Lower lobe of right lung (tissue), 2 donors: ENCODE measurements around the gene P3R3URF. TPM values are rescaled to one million over a fixed set of nuclear protein-coding genes. Genes with fewer than 3 reads are reported as not detected.

Source experiments
- ATAC-seq, 2 donors: fragments of 200-7000 bp; cut with Tn5 transposase; one replicate each; pipeline ENCODE4 v1.9.1; 2020 to 2022; ENCODE audit warnings: mild to moderate bottlenecking in 2 of 2, moderate library complexity in 2 of 2
- DNase-seq: peaks from one replicate; pipeline ENCODE4 v3.0.0-alpha.2; 2020
- H3K27ac ChIP-seq: fragments of 200-600 bp; one replicate; pipeline ENCODE4 v1.8.0; 2022
- H3K27me3 ChIP-seq: fragments of 200-600 bp; one replicate; pipeline ENCODE4 v1.8.0; 2022; ENCODE audit warnings: low read depth
- H3K36me3 ChIP-seq: fragments of 200-600 bp; one replicate; pipeline ENCODE4 v1.8.0; 2022; ENCODE audit warnings: mild to moderate bottlenecking
- H3K4me1 ChIP-seq: fragments of 200-600 bp; one replicate; pipeline ENCODE4 v1.8.0; 2022
- H3K4me3 ChIP-seq: fragments of 200-600 bp; one replicate; pipeline ENCODE4 v1.8.0; 2022; ENCODE audit warnings: mild to moderate bottlenecking
- H3K9me3 ChIP-seq: fragments of 200-600 bp; one replicate; pipeline ENCODE4 v1.8.0; 2022
- CTCF ChIP-seq: fragments of 200-600 bp; IDR thresholded peaks from one replicate; pipeline ENCODE4 v1.8.0; 2022; ENCODE audit warnings: antibody characterized with exemption, mild to moderate bottlenecking
- intact Hi-C: fragments of 100-400 bp; cut with DNase I; formaldehyde crosslinking; loops from one replicate; pipeline ENCODE4 v1.11.0; 2022
- total RNA-seq: library from RNA; stranded (reverse); fragmentation: NEBNext Ultra II Directional; extraction: Animal tissue kit (Norgen Biotek cat#: 25700); gene quantifications from one replicate; pipeline ENCODE4 v1.2.1, GENCODE V29; 2021
- donor health status: DM: no; HTN: yes; CAD: no; lungs with severe emphysema.

P3R3URF gene
- total RNA-seq, 1 donor from 2014 or later = not detected

DNA sequence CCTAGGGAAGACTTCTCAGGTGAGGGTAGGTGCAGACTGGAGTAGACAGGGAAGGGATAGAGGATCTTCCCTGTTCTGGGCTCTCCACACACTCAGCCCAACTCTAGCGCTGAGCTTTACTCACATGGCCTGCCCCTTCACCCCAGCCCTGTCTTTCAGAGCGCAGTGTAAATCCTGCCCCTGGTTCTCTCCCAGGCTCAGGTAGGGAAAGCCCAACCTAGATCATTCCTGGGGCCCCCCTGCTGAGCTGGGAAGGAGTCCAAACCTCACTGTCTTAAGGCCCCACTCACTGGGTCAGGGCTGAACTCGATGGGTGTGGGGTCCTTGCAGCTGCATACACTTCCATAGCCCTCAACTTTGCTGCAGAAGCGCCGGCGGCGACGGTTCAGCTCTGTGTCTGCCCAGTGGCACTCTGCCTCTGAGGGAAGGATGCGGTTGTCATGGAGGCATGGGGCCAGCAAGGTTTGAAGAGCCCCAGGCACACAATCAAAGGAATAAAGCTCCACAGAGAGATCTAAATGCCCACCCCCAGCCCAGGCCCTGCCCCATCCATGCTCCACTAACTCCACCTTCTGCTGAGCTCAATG lies 17.8 kb upstream of the P3R3URF start:
- no peak overlapping the region for H3K4me3 ChIP-seq
- intact Hi-C loops = no loop called here
- no peak for DNase-seq
- H3K27ac ChIP-seq = no peak overlapping the region
- H3K36me3 ChIP-seq = peaks cover 73% of the 10 kb centered on the region
- TF ChIP-seq CTCF = no peak
- H3K27me3 ChIP-seq = no peaks in the 10 kb centered on the region
- H3K4me1 ChIP-seq = peaks cover 19% of the 10 kb centered on the region
- no peaks in the 10 kb centered on the region for H3K9me3 ChIP-seq
- ATAC-seq = no peak

- no peaks in the 10 kb centered on the region for H3K27me3 ChIP-seq
- no peak for TF ChIP-seq CTCF
- no peak overlapping the region for H3K27ac ChIP-seq
- peaks cover 16% of the 10 kb centered on the region for H3K4me1 ChIP-seq
- H3K36me3 ChIP-seq = peaks cover 78% of the 10 kb centered on the region
- no peaks in the 10 kb centered on the region for H3K9me3 ChIP-seq
- intact Hi-C loops = no loop called here
- DNase-seq = no peak
- no peak for ATAC-seq
- no peak overlapping the region for H3K4me3 ChIP-seq
Measured at GRCh38 chr1:46193285-46193684, 17.0 kb upstream of the P3R3URF start.

DNA sequence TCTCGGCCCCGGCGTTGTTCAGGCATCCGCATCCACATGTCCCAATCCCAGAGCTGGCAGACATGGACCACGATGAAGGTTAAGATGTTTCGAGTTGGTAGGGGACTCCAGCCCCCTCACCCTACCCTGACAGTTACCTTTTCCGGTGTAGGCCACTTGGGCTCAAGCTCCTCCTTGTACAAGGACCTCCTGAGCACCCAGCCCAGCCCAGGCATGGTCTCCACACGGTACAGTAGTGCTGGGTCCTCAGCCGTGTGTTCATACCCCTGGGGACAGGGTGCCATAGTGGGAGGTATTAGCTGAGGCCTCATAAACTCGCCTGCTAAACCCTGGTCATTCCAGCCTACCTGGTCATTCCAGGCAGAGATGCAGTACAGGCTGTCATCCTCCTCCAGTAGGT lies 15.9 kb upstream of the P3R3URF start:
- H3K9me3 ChIP-seq = no peaks in the 10 kb centered on the region
- ATAC-seq = no peak
- no peak overlapping the region for H3K4me3 ChIP-seq
- peaks cover 16% of the 10 kb centered on the region for H3K4me1 ChIP-seq
- DNase-seq = no peak
- H3K27me3 ChIP-seq = no peaks in the 10 kb centered on the region
- intact Hi-C loops = no loop called here
- peaks cover 86% of the 10 kb centered on the region for H3K36me3 ChIP-seq
- no peak overlapping the region for H3K27ac ChIP-seq
- no peak for TF ChIP-seq CTCF

- H3K27ac ChIP-seq = peak overlapping the region; percentile 11
- no peak overlapping the region for H3K4me3 ChIP-seq
- no peak for ATAC-seq
- peaks cover 81% of the 10 kb centered on the region for H3K36me3 ChIP-seq
- no peak for DNase-seq
- H3K4me1 ChIP-seq = peaks cover 15% of the 10 kb centered on the region
- H3K27me3 ChIP-seq = no peaks in the 10 kb centered on the region
- intact Hi-C loops = no loop called here
- no peaks in the 10 kb centered on the region for H3K9me3 ChIP-seq
- no peak for TF ChIP-seq CTCF
Measured at GRCh38 chr1:46191033-46191701, 14.9 kb upstream of the P3R3URF start.

DNA sequence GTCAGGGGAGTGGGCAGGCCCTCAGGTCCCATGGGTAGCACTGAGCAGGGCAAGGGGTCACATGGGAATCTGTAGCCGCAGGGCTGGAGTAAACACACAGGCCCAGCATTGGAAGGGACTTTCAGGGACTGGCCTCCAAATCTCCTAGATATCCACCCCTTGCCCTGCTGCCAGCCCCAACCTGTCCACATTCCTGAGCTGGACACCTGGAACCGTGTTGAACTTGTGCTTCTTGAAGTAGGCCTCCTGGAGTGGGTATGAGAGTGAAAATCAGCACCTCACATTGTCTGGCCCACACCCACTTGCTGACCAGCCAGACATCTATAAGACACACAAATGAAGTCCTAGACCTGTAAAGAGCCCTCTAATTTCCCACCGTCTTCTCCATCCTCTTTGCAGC lies 14.3 kb upstream of the P3R3URF start:
- ATAC-seq = peak; percentile 39 to 51
- Histone ChIP-seq H3K9me3 (no peaks in the 10 kb centered on the region), H3K27ac (peak overlapping the region; percentile 11), H3K4me3 (no peak overlapping the region), H3K4me1 (peaks cover 15% of the 10 kb centered on the region), H3K27me3 (no peaks in the 10 kb centered on the region), H3K36me3 (peaks cover 74% of the 10 kb centered on the region)
- no peak for DNase-seq
- intact Hi-C loops = no loop called here
- TF ChIP-seq CTCF = no peak
